Neural cell (in vitro differentiated cells): Measurements from ENCODE around the gene DHRS12.

Experiments
- EP300 ChIP-seq: fragments of 450-650 bp; conservative IDR thresholded peaks from 2 replicates; pipeline ENCODE4 v1.6.1; 2014; ENCODE audit warnings: antibody characterized with exemption, mild to moderate bottlenecking, moderate library complexity; ENCODE audit not compliant: poor library complexity, severe bottlenecking
- EZH2 ChIP-seq: fragments of 200-600, 300-800 bp; shearing (Covaris generic), sonication (generic); IDR thresholded peaks from 2 replicates; pipeline ENCODE4 v1.6.1; 2014; ENCODE audit warnings: antibody characterized with exemption, low read length, borderline replicate concordance, mild to moderate bottlenecking; ENCODE audit not compliant: insufficient read depth, poor library complexity, severe bottlenecking
- MXI1 ChIP-seq: fragments of 450-650 bp; conservative IDR thresholded peaks from 2 replicates; pipeline ENCODE4 v1.6.1; 2014; ENCODE audit warnings: antibody characterized with exemption, mild to moderate bottlenecking; ENCODE audit not compliant: poor library complexity, severe bottlenecking
- POLR2AphosphoS5 ChIP-seq: IDR thresholded peaks from 2 replicates; pipeline ENCODE4 v1.6.1; 2012
- RAD21 ChIP-seq: fragments of 450-650 bp; conservative IDR thresholded peaks from 2 replicates; pipeline ENCODE4 v1.6.1; 2014; ENCODE audit warnings: antibody characterized with exemption, mild to moderate bottlenecking, moderate library complexity
- SMC3 ChIP-seq: fragments of 450-650 bp; conservative IDR thresholded peaks from 2 replicates; pipeline ENCODE4 v1.6.1; 2014; ENCODE audit warnings: antibody characterized with exemption, mild to moderate bottlenecking, moderate library complexity; ENCODE audit not compliant: poor library complexity
- TAF1 ChIP-seq: IDR thresholded peaks from 2 replicates; pipeline ENCODE4 v1.6.1; 2012; ENCODE audit warnings: low read depth
- TF ChIP-seq, protein P1 (sequence below): fragments of 450-650 bp; IDR thresholded peaks from 2 replicates; pipeline ENCODE4 v1.5.1; 2014; ENCODE audit warnings: antibody characterized with exemption, mild to moderate bottlenecking, moderate library complexity; ENCODE audit not compliant: poor library complexity, severe bottlenecking
- TF ChIP-seq, protein P2 (sequence below): IDR thresholded peaks from 2 replicates; pipeline ENCODE4 v1.6.1; 2012; ENCODE audit warnings: borderline replicate concordance

DNA sequence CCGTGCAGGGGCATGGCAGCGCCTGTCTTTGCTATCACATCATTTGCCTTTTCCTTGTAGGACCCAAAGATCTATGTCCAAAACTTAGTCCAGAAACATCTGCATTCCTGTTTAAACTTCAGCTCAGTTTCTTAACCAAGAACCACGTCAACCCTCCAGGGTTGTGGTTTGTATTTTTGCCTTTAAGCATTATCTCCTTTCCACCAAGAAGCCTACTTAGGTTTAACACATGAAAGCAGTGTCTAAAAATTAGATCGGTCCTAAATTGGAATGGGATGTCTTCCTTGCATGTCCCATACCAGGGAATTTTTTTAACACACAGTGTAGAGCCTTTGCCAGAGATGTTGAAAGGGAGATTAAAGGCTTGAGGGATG is 38.8 kb downstream of the DHRS12 start:
- no peak for TF ChIP-seq EP300
- TF ChIP-seq, protein P1, sequence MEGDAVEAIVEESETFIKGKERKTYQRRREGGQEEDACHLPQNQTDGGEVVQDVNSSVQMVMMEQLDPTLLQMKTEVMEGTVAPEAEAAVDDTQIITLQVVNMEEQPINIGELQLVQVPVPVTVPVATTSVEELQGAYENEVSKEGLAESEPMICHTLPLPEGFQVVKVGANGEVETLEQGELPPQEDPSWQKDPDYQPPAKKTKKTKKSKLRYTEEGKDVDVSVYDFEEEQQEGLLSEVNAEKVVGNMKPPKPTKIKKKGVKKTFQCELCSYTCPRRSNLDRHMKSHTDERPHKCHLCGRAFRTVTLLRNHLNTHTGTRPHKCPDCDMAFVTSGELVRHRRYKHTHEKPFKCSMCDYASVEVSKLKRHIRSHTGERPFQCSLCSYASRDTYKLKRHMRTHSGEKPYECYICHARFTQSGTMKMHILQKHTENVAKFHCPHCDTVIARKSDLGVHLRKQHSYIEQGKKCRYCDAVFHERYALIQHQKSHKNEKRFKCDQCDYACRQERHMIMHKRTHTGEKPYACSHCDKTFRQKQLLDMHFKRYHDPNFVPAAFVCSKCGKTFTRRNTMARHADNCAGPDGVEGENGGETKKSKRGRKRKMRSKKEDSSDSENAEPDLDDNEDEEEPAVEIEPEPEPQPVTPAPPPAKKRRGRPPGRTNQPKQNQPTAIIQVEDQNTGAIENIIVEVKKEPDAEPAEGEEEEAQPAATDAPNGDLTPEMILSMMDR: no peak
- no peak for TF ChIP-seq POLR2AphosphoS5
- no peak for TF ChIP-seq EZH2
- TF ChIP-seq TAF1: no peak
- TF ChIP-seq MXI1: no peak
- TF ChIP-seq, protein P2, sequence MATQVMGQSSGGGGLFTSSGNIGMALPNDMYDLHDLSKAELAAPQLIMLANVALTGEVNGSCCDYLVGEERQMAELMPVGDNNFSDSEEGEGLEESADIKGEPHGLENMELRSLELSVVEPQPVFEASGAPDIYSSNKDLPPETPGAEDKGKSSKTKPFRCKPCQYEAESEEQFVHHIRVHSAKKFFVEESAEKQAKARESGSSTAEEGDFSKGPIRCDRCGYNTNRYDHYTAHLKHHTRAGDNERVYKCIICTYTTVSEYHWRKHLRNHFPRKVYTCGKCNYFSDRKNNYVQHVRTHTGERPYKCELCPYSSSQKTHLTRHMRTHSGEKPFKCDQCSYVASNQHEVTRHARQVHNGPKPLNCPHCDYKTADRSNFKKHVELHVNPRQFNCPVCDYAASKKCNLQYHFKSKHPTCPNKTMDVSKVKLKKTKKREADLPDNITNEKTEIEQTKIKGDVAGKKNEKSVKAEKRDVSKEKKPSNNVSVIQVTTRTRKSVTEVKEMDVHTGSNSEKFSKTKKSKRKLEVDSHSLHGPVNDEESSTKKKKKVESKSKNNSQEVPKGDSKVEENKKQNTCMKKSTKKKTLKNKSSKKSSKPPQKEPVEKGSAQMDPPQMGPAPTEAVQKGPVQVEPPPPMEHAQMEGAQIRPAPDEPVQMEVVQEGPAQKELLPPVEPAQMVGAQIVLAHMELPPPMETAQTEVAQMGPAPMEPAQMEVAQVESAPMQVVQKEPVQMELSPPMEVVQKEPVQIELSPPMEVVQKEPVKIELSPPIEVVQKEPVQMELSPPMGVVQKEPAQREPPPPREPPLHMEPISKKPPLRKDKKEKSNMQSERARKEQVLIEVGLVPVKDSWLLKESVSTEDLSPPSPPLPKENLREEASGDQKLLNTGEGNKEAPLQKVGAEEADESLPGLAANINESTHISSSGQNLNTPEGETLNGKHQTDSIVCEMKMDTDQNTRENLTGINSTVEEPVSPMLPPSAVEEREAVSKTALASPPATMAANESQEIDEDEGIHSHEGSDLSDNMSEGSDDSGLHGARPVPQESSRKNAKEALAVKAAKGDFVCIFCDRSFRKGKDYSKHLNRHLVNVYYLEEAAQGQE: no peak
- TF ChIP-seq RAD21: no peak
- TF ChIP-seq SMC3: no peak
